ES-I3 (cell line): ENCODE results near the gene UNC13A.

ENCODE experiments used
- H3K36me3 ChIP-seq: 2 replicates; pipeline ENCODE4 v1.6.1; 2013; ENCODE audit warnings: mild to moderate bottlenecking, low read length, control low read depth, moderate library complexity; ENCODE audit not compliant: insufficient read depth
- H3K4me1 ChIP-seq: 2 replicates; pipeline ENCODE4 v1.6.1; 2013; ENCODE audit warnings: mild to moderate bottlenecking, control low read depth, low read length; ENCODE audit not compliant: insufficient read depth
- H3K9ac ChIP-seq: 2 replicates; pipeline ENCODE4 v1.6.1; 2013; ENCODE audit warnings: low read depth, mild to moderate bottlenecking, low read length, moderate library complexity
- H3K9me3 ChIP-seq: 2 replicates; pipeline ENCODE4 v1.6.1; 2013; ENCODE audit warnings: mild to moderate bottlenecking, low read length, moderate library complexity; ENCODE audit not compliant: control insufficient read depth, insufficient read depth

Gene UNC13A

DNA sequence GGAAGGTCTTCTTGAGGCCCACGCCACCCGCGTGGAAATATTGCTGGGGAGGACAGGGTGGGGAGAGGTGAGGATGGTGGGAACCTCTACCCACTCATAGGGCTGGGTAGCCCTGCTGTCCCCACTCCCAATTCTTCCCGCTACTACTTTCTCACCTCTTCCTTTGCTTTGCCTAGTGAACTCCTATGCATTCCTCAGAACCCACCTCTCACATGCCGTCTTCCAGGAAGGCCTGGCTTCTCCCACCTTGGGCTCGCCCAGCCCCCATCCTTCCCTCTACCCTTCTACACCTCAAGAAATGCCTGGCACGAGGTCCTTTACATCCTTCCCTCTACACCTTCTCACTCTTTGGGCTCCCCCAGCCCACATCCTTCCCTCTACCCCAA is 70.4 kb downstream of the UNC13A start:
- Histone ChIP-seq H3K4me1 (no peaks in the 10 kb centered on the region), H3K9me3 (peaks cover 4% of the 10 kb centered on the region), H3K36me3 (no peaks in the 10 kb centered on the region), H3K9ac (no peak overlapping the region)

DNA sequence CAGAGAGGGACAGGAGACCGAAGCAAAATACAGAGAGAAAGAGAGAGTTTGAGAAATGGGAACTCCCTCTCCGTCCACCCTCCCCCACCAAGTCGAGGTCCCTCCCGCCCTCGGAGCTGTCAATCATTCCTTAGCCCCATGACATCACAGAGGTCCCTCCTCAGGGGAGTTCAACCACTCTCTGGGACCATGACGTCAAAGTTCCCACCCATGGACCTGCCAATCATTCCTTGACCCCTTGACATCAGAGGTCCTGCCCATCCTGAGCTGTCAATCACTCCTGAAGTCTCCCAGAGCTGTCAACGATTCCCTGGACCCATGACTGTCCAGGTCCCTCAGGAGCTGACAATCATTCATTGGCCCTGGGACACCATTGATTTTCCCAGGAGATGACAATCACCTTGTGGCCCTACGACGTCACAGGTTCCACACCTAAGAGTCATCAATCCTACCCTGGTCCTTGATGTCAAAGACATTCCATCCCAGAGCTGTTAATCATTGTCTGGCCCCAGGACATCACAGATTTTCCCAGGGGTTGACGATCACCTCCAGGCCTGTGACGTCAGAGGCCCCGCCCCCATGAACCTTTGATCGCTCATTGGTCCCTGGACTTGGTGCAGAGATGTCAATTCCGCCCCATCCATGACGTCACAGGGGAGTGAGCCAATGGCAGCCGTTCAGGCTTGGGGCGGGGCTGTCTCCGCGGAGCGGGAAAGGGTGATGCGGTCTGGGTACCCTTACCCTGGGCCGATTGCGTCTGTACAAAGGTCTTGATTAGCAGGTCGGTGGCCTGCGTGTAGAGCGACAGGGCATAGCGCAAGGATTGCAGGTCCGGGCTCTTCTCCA is 71.0 kb downstream of the UNC13A start:
- Histone ChIP-seq H3K4me1 (no peaks in the 10 kb centered on the region), H3K36me3 (no peaks in the 10 kb centered on the region), H3K9me3 (peaks cover 4% of the 10 kb centered on the region; the same call in 1 of the 2 replicates), H3K9ac (peak overlapping the region; percentile 56; the same call in 1 of the 2 replicates)

DNA sequence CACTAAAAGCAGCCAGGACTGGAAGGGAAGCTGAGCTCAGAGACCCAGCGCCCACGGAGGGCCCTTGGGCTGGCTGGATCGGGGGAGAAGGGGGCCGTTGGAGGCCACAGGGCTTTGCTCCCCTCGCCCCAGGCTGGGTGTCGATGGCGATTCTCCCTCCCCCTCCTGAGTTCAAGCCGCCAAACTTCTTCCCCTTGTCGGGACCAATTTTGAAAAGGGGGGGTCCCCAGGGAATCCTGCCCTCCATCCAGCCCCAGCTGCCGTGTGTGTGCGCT is 71.5 kb downstream of the UNC13A start:
- Histone ChIP-seq H3K4me1 (no peaks in the 10 kb centered on the region), H3K9me3 (peaks cover 4% of the 10 kb centered on the region; the same call in 1 of the 2 replicates), H3K36me3 (no peaks in the 10 kb centered on the region), H3K9ac (peak overlapping the region; percentile 56; the same call in 1 of the 2 replicates)

DNA sequence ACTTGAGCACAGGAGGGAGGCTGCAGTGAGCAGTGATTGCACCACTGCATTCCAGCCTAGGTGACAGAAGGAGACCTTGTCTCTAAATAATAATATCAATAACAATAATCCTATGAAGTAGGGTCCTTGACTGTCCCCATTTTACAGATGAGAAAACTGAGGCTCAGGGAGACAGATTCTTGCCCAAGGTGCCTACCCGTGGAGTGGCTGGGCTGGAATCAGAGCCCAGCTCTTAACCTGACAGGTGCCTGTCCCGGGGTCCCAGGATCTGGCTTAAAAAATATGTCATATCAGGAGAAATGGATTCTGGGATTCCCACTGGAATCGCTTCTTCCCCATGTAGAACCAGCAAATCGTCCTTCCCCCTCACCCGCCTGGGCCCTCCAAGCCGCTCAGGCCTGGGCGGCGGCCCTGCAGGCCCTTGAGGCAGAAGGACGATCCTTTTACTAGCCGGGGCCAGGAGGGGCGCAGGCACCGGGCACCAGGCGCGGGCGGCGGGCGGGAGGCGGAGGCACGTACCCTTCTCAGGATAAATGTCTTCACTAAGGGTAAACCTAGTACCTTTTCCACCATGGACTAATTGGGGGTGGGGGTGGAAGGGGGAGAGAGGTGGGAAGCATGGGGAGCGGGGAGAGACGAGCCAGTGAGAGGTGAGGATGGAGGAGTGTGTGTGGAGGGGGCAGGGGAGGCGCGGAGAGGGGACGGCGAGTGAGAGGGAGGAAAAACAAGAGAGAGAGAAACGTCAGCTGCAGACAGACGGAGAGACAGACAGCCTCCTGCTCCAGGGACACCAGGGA is 72.1 kb downstream of the UNC13A start:
- H3K4me1 ChIP-seq = no peaks in the 10 kb centered on the region
- H3K36me3 ChIP-seq = no peaks in the 10 kb centered on the region
- H3K9ac ChIP-seq = peak overlapping the region; percentile 56
- H3K9me3 ChIP-seq = no peaks in the 10 kb centered on the region

DNA sequence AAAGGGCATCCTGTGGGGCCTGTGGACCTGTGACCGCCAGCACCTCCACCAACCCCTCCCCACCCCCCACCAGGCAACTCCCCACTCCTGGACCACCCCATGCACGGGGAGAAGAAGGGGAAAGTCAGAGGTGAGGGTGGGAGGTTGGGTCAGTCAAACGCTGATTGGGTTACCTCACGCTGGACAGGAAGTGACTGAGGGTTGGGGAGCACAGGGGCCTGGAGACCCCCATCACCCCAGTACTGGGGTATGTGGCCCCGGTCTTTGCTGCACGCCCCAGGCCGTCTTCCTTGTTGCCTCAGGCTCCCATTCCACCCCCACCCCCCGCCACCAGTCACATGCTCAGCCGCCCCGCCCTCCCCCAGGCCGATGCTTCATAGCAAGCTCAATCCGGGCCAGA is 73.7 kb downstream of the UNC13A start:
- no peaks in the 10 kb centered on the region for H3K4me1 ChIP-seq
- no peak overlapping the region for H3K9ac ChIP-seq
- no peaks in the 10 kb centered on the region for H3K36me3 ChIP-seq
- H3K9me3 ChIP-seq = no peaks in the 10 kb centered on the region

DNA sequence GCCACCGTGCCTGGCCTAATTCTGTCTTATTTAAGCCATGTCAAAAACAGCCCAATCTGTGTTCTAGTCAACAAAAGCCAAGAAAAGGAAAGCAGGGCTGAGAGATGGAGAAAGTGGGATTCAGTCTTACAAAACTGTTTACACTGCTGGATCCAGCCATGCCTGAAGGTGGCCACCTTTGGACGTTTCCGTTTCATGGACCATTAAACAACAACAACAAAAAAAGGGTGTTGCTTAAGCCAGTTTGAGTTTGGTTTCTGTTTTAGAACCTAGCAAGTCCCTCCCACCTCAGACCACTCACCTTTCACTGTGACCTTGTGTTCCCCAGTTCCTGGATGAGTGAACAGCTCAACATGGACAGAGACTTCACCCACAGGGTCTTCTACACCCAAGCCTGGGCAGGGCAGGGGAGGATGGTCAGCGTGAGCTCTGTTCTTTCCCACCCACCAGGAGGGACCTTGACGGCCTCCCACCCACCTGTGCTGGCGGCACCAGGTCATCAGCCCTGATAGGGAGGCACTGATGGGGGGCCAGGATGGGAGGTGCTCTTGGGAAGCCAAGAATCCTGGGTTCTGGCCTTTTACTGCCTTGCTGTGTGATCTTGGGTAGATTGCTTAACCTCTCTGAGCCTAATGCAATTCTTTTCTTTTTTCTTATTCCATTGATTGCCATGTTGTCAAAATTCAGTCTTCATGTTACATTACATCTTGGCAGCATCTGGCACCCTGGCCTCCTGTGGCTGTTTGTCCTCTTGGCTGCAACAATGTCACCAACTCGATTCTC is 76.5 kb downstream of the UNC13A start:
- Histone ChIP-seq H3K4me1 (no peaks in the 10 kb centered on the region), H3K9ac (no peak overlapping the region), H3K9me3 (no peaks in the 10 kb centered on the region), H3K36me3 (no peaks in the 10 kb centered on the region)

DNA sequence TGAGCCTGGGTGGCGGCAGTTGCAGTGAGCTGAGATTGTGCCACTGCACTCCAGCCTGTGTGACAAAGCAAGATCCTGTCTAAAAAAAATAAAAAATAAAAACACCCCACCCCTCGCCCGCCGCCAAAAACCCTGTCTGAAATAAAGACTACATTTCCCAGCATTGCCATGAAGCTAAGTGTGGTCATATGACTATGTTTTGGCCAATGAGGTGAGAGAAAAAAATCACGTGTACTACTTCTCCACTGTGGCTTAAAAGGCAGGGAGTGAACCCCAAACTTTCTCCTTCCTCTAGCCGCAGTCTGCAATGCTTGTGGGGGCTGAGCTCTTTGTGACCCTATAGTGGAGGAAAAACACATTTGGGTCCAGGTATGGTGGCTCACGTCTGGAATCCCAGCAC is 77.8 kb downstream of the UNC13A start:
- Histone ChIP-seq H3K36me3 (no peaks in the 10 kb centered on the region), H3K9ac (no peak overlapping the region), H3K9me3 (no peaks in the 10 kb centered on the region), H3K4me1 (no peaks in the 10 kb centered on the region)

DNA sequence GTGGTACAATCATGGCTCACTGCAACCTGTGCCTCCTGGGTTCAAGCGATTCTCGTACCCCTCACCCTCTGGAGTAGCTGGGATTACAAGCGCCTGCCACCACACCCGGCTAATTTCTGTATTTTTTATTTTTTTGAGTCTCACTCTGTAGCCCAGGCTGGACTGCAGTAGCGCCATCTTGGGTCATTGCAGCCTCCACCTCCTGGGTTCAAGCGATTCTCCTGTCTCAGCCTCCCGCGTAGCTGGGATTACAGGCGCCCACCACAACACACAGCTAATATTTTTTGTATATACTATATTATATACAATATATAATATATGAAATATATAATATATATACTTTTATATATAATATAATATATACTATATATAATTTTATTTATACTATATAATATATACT is 80.2 kb downstream of the UNC13A start:
- H3K4me1 ChIP-seq = no peaks in the 10 kb centered on the region
- no peak overlapping the region for H3K9ac ChIP-seq
- no peaks in the 10 kb centered on the region for H3K9me3 ChIP-seq
- H3K36me3 ChIP-seq = no peaks in the 10 kb centered on the region

DNA sequence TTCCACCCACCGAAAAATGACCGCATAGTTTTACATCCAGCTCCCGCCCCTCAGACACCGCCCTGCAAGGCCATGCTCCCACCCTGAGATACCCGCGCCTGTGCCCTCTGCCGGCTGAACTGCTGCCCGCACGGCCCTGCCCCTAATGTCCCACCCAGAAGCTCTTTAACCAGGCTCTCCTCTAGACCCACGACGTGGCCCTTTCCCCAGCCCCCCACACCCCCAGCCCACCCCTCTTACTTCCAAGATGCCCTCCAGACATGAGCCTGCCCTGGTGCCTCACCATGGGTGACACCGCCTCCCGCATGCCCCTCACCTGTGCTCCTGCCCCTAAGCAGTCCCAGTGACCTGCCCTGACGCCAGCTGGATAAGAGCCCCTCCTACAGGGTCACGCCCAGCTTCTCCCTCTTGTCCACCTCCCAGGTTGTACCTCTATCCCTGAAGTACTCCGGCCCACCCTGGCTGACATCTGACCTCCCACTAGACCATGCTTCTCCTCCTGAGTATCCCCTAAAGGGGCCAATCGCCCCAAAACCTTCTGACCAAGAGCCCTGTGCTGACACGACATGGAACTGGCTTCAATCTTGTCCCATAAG is 81.5 kb downstream of the UNC13A start:
- peaks cover 6% of the 10 kb centered on the region; the same call in 1 of the 2 replicates for H3K4me1 ChIP-seq
- peak overlapping the region; percentile 61 for H3K9ac ChIP-seq

DNA sequence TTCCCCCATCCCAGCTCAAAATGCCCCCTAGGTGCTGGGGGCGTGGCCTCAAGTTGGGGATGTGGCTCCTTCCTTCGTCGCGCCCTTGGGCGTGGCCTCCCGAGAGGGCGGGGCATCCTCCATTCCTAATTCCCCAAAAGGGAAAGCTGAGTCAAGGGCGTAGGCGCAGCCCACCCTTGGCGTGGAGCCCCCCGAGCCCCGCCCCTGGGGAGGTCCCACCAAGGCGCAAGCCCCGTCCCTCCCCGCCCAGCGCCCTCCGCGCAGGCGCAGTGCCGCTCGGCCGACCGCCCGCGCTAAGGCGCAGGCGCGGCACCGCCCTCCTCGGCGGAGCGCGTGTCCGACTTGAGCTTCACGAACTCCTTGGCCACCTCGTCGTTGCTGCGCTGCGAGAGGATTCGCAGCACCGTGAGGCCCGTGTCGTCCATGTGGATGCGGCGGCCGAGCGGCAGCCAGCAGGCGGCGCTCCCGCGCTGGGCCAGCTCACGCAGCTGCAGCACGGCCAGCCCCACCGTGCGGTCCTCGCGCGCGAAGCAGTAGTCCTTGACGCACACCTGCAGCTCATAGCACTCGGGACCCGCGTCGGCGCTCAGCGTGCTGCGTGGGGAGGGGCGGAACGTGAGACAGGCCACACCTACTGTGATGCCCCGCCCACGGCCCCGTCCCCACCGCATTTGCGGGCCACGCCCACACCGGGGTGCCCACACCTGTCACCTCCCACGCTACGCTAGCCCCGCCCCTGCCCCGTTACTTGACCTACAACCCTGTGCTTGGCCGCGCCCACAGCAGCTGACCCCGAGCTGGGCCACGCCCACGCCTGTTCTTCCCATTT is 82.2 kb downstream of the UNC13A start:
- no peaks in the 10 kb centered on the region for H3K9me3 ChIP-seq
- peaks cover 13% of the 10 kb centered on the region for H3K4me1 ChIP-seq
- peak overlapping the region; percentile 61 for H3K9ac ChIP-seq
- H3K36me3 ChIP-seq = no peaks in the 10 kb centered on the region

More for the DNA sequence above, 81.5 kb downstream of the UNC13A start:
- H3K36me3 ChIP-seq = no peaks in the 10 kb centered on the region
- H3K9me3 ChIP-seq = no peaks in the 10 kb centered on the region

DNA sequence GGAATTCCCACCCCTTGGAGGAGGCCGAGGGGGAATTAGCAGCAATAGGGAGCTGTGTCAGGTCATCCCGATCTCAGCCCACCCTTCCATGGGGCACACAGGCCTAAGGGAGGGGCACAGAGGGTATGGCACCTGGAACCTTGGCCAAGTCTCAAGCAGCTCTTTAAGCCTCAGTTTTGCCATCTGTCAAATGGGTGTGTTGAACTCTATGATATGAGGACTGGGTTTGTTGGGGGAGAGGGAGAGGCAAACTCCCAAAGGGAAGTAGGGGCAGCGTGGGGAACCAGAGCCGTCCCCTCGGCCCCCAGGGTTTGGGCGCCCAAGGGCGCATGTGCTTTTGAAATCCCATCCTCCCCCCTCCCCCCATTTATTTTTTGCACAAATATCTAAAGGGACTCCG is 83.0 kb downstream of the UNC13A start:
- no peaks in the 10 kb centered on the region for H3K36me3 ChIP-seq
- H3K9me3 ChIP-seq = no peaks in the 10 kb centered on the region
- peaks cover 14% of the 10 kb centered on the region for H3K4me1 ChIP-seq
- peak overlapping the region; percentile 48; the same call in 1 of the 2 replicates for H3K9ac ChIP-seq

DNA sequence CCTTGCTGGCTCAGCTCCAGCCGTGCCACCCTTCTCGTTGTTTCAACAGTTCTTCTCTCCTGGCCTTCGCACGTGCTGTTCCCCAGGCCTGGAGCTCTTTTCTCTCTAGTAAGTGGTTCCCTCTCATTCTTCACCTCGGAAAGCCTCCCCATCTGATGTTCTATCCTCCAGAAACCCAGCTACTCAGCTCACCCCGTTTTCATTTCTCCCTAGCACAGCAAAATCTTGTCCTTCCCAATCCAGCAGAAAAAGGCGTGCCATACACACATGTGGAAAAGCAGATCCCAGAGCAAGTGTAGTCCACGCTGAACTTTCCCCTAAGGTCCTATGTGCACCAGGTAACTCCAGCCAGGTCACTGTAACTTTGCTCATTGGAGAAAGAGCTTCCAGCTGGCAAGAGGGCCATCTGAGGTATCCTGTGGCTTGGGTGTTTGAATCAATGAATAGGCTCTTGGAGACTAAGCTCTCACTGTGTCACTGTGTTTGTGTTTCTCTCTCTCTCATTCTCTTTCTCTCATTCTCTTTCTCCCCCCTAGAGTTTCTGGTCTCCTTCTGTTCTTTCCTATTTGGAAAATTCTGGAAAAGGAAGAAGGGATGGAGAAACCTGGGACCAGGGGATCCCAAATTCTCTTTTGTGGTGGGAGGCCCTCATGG is 83.7 kb downstream of the UNC13A start:
- Histone ChIP-seq H3K4me1 (peaks cover 14% of the 10 kb centered on the region), H3K9ac (no peak overlapping the region), H3K36me3 (no peaks in the 10 kb centered on the region), H3K9me3 (no peaks in the 10 kb centered on the region)

DNA sequence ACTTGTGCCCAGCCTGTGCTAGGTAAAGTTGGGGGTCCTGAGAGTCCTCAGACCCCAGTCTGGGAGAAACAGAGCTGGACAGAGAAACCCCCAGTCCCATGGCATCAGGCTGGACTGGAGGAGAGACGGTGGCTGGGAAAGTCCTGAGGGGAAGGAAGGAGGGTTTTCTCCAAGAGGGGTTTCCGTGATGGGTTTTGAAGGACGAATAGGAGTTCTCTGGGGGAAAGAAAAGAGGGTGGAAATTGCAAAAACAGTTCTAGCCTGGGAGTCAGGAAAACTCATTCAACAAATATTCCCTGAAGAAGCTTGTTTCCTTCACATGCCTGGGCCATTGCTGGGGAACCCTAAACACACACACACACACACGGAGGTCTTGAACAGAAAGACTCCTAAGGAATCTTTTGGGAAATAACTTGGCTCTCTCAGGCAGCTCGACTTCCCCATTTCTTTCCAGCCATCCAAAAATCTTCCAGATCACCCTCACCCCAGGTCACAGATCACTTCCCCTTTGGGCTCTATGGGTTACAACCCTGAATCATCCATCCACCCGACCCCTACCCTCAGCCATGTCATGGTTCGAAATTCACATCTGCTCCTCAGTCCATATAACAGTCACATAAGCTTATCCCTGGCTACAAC is 85.2 kb downstream of the UNC13A start:
- Histone ChIP-seq H3K36me3 (no peaks in the 10 kb centered on the region), H3K9me3 (no peaks in the 10 kb centered on the region), H3K9ac (no peak overlapping the region), H3K4me1 (peaks cover 14% of the 10 kb centered on the region)
